GM12878 (cell line): Measurements from ENCODE around the gene ATRNL1. TPM values are rescaled to one million over a fixed set of nuclear protein-coding genes. Genes with fewer than 3 reads are reported as not detected.

Experiments used
- ATAC-seq: fragments of 200-7000 bp; cut with Tn5 transposase; 3 replicates; pipeline ENCODE4 v1.9.1; 2020; ENCODE audit warnings: mild to moderate bottlenecking, moderate library complexity
- BruUV-seq: library from RNA; stranded (reverse); fragments of 400-500 nt; replicated peaks from 2 replicates; lab custom pipeline; 2021; lab: Mats Ljungman, UMichigan
- CTCF ChIA-PET: fragments of 300-600 bp; sonication (Branson Sonifier 250); formaldehyde crosslinking; extraction: SDS; loops from one replicate; lab custom pipeline; 2021; ENCODE audit warnings: inconsistent platforms; lab: Yijun Ruan, JAX
- POLR2A ChIA-PET: fragments of 350-600 bp; formaldehyde crosslinking; extraction: SDS; loops from one replicate; lab custom pipeline; 2021; ENCODE audit warnings: inconsistent platforms; lab: Charles Lee
- RAD21 ChIA-PET: fragments of 300-600 bp; sonication (Branson Sonifier 250); formaldehyde crosslinking; loops from one replicate; lab custom pipeline; 2023; ENCODE audit warnings: antibody characterized with exemption; ENCODE audit not compliant: unreplicated experiment; lab: Charles Lee
- SMC1A ChIA-PET: fragments of 300-600 bp; sonication (Branson Sonifier 250); formaldehyde crosslinking; loops from one replicate; lab custom pipeline; 2023; ENCODE audit not compliant: unreplicated experiment, uncharacterized antibody; lab: Charles Lee
- DNase-seq: peaks from one replicate; pipeline ENCODE4 v3.0.0-alpha.2; 2011; ENCODE audit warnings: low read depth, low spot score
- FAIRE-seq: peaks from 3 replicates; lab custom pipeline; 2011; peaks lifted over from hg19 to GRCh38; lab: Jason Lieb, UNC
- H2AFZ ChIP-seq: 2 replicates; pipeline ENCODE4 v1.6.0; 2011; ENCODE audit warnings: low read depth, low read length, control low read depth; ENCODE audit not compliant: control insufficient read depth
- H3K27ac ChIP-seq: 2 replicates; pipeline ENCODE4 v1.5.1; 2011; ENCODE audit warnings: control low read depth; ENCODE audit not compliant: control insufficient read depth, insufficient read depth
- H3K27me3 ChIP-seq, 2 experiments: replicated peaks in 1 of 2; 2 replicates each; pipeline versions ENCODE4 v1.6.0 to v1.6.1; 2011; ENCODE audit warnings: low read length in 1 of 2; ENCODE audit not compliant: control insufficient read depth in 2 of 2, insufficient read depth in 2 of 2
- H3K36me3 ChIP-seq, 2 experiments: 2 replicates each; pipeline ENCODE4 v1.5.1; 2011; ENCODE audit warnings: low read length in 1 of 2; ENCODE audit not compliant: control insufficient read depth in 2 of 2, insufficient read depth in 2 of 2
- H3K4me1 ChIP-seq: 2 replicates; pipeline ENCODE4 v1.6.1; 2011; ENCODE audit warnings: mild to moderate bottlenecking, low read length, moderate library complexity, mixed read lengths; ENCODE audit not compliant: control insufficient read depth, insufficient read depth
- H3K4me2 ChIP-seq: 2 replicates; pipeline ENCODE4 v1.6.0; 2011; ENCODE audit warnings: control low read depth; ENCODE audit not compliant: control insufficient read depth, insufficient read depth
- H3K4me3 ChIP-seq: fragments of 200-600 bp; sonication (generic); 2 replicates; pipeline ENCODE4 v1.5.1; 2016
- H3K79me2 ChIP-seq: 2 replicates; pipeline ENCODE4 v1.6.0; 2011; ENCODE audit warnings: low read length; ENCODE audit not compliant: control insufficient read depth, insufficient read depth
- H3K9ac ChIP-seq: 2 replicates; pipeline ENCODE4 v1.8.0; 2011; ENCODE audit warnings: low read length, control low read depth, mixed read lengths; ENCODE audit not compliant: control insufficient read depth, insufficient read depth
- H3K9me3 ChIP-seq: replicated peaks from 3 replicates; pipeline ENCODE4 v1.5.1; 2011; ENCODE audit warnings: mild to moderate bottlenecking, low read length; ENCODE audit not compliant: control insufficient read depth, insufficient read depth
- H4K20me1 ChIP-seq: 2 replicates; pipeline ENCODE4 v1.6.0; 2011; ENCODE audit not compliant: control insufficient read depth, insufficient read depth
- CBX5 ChIP-seq: sonication (generic); IDR thresholded peaks from 2 replicates; pipeline ENCODE4 v1.6.1; 2016; ENCODE audit warnings: low read depth, moderate library complexity, mild to moderate bottlenecking, inconsistent platforms
- CREM ChIP-seq: IDR thresholded peaks from 2 replicates; pipeline ENCODE4 v1.6.1; 2014; ENCODE audit warnings: antibody characterized with exemption, low read depth
- ETV6 ChIP-seq, 2 experiments: fragments of 450-650 bp in 1 of 2; IDR thresholded peaks in 1 of 2; conservative IDR thresholded peaks in 1 of 2; 2 replicates each; pipeline ENCODE4 v1.6.1; 2014; ENCODE audit warnings: antibody characterized with exemption in 1 of 2, borderline replicate concordance in 1 of 2, low read depth in 1 of 2, mild to moderate bottlenecking in 1 of 2, moderate library complexity in 1 of 2
- GATAD2B ChIP-seq: fragments of 450-650 bp; conservative IDR thresholded peaks from 2 replicates; pipeline ENCODE4 v1.6.1; 2017; ENCODE audit warnings: low read depth, mild to moderate bottlenecking, moderate library complexity
- PAX5 ChIP-seq: IDR thresholded peaks from 2 replicates; pipeline ENCODE4 v1.6.1; 2011; ENCODE audit warnings: low read depth, low read length, borderline replicate concordance
- RELA ChIP-seq: fragments of 450-650 bp; IDR thresholded peaks from 2 replicates; pipeline ENCODE4 v1.8.0; 2014; ENCODE audit warnings: borderline replicate concordance; ENCODE audit not compliant: partially characterized antibody
- RUNX3 ChIP-seq: IDR thresholded peaks from 2 replicates; pipeline ENCODE4 v1.6.1; 2012; ENCODE audit warnings: low read length, inconsistent platforms
- SMAD1 ChIP-seq: fragments of 450-650 bp; IDR thresholded peaks from 2 replicates; pipeline ENCODE4 v1.6.1; 2018; ENCODE audit warnings: mild to moderate bottlenecking, low read depth; ENCODE audit not compliant: partially characterized antibody
- TCF3 ChIP-seq: IDR thresholded peaks from 2 replicates; pipeline ENCODE4 v1.6.1; 2012; ENCODE audit warnings: low read depth, mild to moderate bottlenecking, low read length, borderline replicate concordance; ENCODE audit not compliant: insufficient read depth
- WRNIP1 ChIP-seq: IDR thresholded peaks from 2 replicates; pipeline ENCODE4 v1.6.1; 2011; ENCODE audit warnings: low read depth, low read length, improper control_type of control experiment, borderline replicate concordance
- YBX1 ChIP-seq: fragments of 450-650 bp; IDR thresholded peaks from 2 replicates; pipeline ENCODE4 v1.6.1; 2016; ENCODE audit warnings: antibody characterized with exemption
- ZZZ3 ChIP-seq: IDR thresholded peaks from 2 replicates; pipeline ENCODE4 v1.6.1; 2011; ENCODE audit warnings: low read depth; ENCODE audit not compliant: control insufficient read depth, insufficient read length
- WGBS: methylation state at CpG from one replicate; pipeline ENCODE4 v1.1.6; 2016; ENCODE audit warnings: low lambda C conversion rate; ENCODE audit not compliant: insufficient replicate concordance, insufficient coverage; ENCODE audit errors: missing lambda C conversion rate; 5-methylcytosine and 5-hydroxymethylcytosine counted together
- in situ Hi-C: fragments of 300-500 bp; cut with MboI; formaldehyde crosslinking; loops from 9 replicates; pipeline ENCODE4 v1.14.3; 2018; ENCODE audit warnings: mixed read lengths
- intact Hi-C: fragments of 100-400 bp; cut with micrococcal nuclease; formaldehyde crosslinking; loops from one replicate; pipeline ENCODE4 v1.14.2; 2022; ENCODE audit not compliant: unreplicated experiment
- polyA plus RNA-seq, 11 experiments: library from polyadenylated mRNA; depleted of rRNA in 4 of 11; unstranded in 6 of 11; stranded (reverse) in 5 of 11; fragments of >200 nt; fragmentation: Nextera tagmentation in 4 of 11; fragmentation: Illumina TruSeq in 1 of 11; extraction: Ambion mirVana in 4 of 11; extraction: Trizol in 1 of 11; gene quantifications; 1 replicate in 1 of 11; 2 replicates in 10 of 11; pipeline versions ENCODE4 v1.2.1 to v1.2.3, GENCODE V29; 2011 to 2016; ENCODE audit warnings: inconsistent platforms in 2 of 11, missing spikeins in 2 of 11, low read depth in 1 of 11
- total RNA-seq, 4 experiments: library from RNA; depleted of rRNA in 3 of 4; stranded (reverse); fragments of >200 nt in 3 of 4; fragmentation: Illumina TruSeq in 1 of 4; extraction: Trizol in 1 of 4; gene quantifications; 2 replicates each; pipeline versions ENCODE4 v1.2.1 to v1.2.3, GENCODE V29; 2013 to 2021

The ATRNL1 gene
- total and polyA plus RNA-seq, 10 of the 15 experiments (the other 5 are each of a cell fraction or from before 2014, with no cell fraction given) = 0.03 to 1.4 (median 0.34) TPM

GRCh38 chr10:115771755-115772154 lies 678.6 kb downstream of the ATRNL1 start:
- TF ChIP-seq ZZZ3 = no peak
- TF ChIP-seq, all 136 proteins: peak for 0
- FAIRE-seq (no peak), ATAC-seq (no peak), DNase-seq (no peak)
- H3K79me2 ChIP-seq = no peaks in the 10 kb centered on the region
- H3K4me3 ChIP-seq = no peak overlapping the region
- no peak overlapping the region for H2AFZ ChIP-seq
- ChIA-PET RAD21 (no interaction called here), POLR2A (interaction anchor here (0.5 kb wide), 1 partner anchor 937 kb away, joined by 5 read pairs; no protein-coding TSS in a partner anchor), CTCF (interaction anchor here (1.1 kb wide), 1 partner anchor 28 kb away, joined by 6 read pairs; no protein-coding TSS in a partner anchor), SMC1A (no interaction called here)
- H3K27me3 ChIP-seq = no peaks in the 10 kb centered on the region
- H4K20me1 ChIP-seq = no peaks in the 10 kb centered on the region
- intact Hi-C loops = no loop called here
- H3K27ac ChIP-seq = no peak overlapping the region
- no peak overlapping the region for H3K4me2 ChIP-seq
- H3K9me3 ChIP-seq = no peaks in the 10 kb centered on the region
- H3K4me1 ChIP-seq = no peaks in the 10 kb centered on the region
- no peaks in the 10 kb centered on the region for H3K36me3 ChIP-seq
- no peak overlapping the region for H3K9ac ChIP-seq
- BruUV-seq = no TSS peak
- in situ Hi-C loops = no loop called here

GRCh38 chr10:115772606-115773005 lies 679.4 kb downstream of the ATRNL1 start:
- H2AFZ ChIP-seq = no peak overlapping the region
- ChIA-PET SMC1A (no interaction called here), RAD21 (no interaction called here), POLR2A (no interaction called here), CTCF (no interaction called here)
- ATAC-seq (no peak), FAIRE-seq (no peak), DNase-seq (no peak)
- no peaks in the 10 kb centered on the region for H3K36me3 ChIP-seq
- in situ Hi-C loops (no loop called here), intact Hi-C loops (no loop called here)
- no TSS peak for BruUV-seq
- no peaks in the 10 kb centered on the region for H3K9me3 ChIP-seq
- no peak overlapping the region for H3K9ac ChIP-seq
- no peak overlapping the region for H3K27ac ChIP-seq
- WGBS = 0% methylated on average over 1 of the region's 1 CpG
- no peak overlapping the region for H3K4me2 ChIP-seq
- TF ChIP-seq SMAD1 (no peak), RELA (no peak), YBX1 (no peak), PAX5 (no peak), GATAD2B (no peak), TCF3 (no peak), CBX5 (no peak), CREM (no peak), WRNIP1 (no peak), RUNX3 (no peak), ETV6 (conservative IDR thresholded peaks at IDR 0.05 in 1 of 2, IDR thresholded peaks at IDR 0.05 in 1 of 2; ENCODE audit: borderline replicate concordance in 1 of 2, low read depth in 1 of 2) (no peak)
- H3K4me3 ChIP-seq = no peak overlapping the region
- H3K79me2 ChIP-seq = no peaks in the 10 kb centered on the region
- H3K4me1 ChIP-seq = no peaks in the 10 kb centered on the region
- no peaks in the 10 kb centered on the region for H3K27me3 ChIP-seq
- H4K20me1 ChIP-seq = no peaks in the 10 kb centered on the region
